GM23338 (cell line): ENCODE results near the gene CACNA1F.

Experiments
- CTCF ChIP-seq, 2 experiments: fragments of 200-600 bp in 1 of 2; sonication (generic) in 1 of 2; conservative IDR thresholded peaks; 2 replicates each; pipeline versions ENCODE4 v1.5.1 to v1.6.1; 2016 to 2017; ENCODE audit warnings: antibody characterized with exemption in 2 of 2, low read depth in 2 of 2, mild to moderate bottlenecking in 2 of 2, moderate library complexity in 1 of 2
- EZH2 ChIP-seq: fragments of 200-600 bp; sonication (generic); IDR thresholded peaks from one replicate; pipeline ENCODE4 v1.8.0; 2017; ENCODE audit warnings: antibody characterized with exemption, mild to moderate bottlenecking, low read depth; ENCODE audit not compliant: unreplicated experiment

GRCh38 chrX:49157194-49157593 is 75.9 kb downstream of the CACNA1F start:
- TF ChIP-seq CTCF (conservative IDR thresholded peaks at IDR 0.05; ENCODE audit: low read depth in 2 of 2) (0 out of 4 replicates have a peak, but pooled peaks of 1 of the 2 experiments have one; percentile 11), EZH2 (no peak)
